Mammary epithelial cell (primary cell): ENCODE results near the gene CRYBB1.

Experiments used
- EZH2 ChIP-seq: IDR thresholded peaks from 2 replicates; pipeline ENCODE4 v1.6.1; 2012; ENCODE audit warnings: low read length, inconsistent platforms, borderline replicate concordance
- TF ChIP-seq, protein P1 (sequence below), 2 donors: IDR thresholded peaks in 1 of 2; conservative IDR thresholded peaks in 1 of 2; 2 replicates each; pipeline ENCODE4 v1.5.1; 2011 to 2012; ENCODE audit warnings: inconsistent platforms in 2 of 2, low read length in 2 of 2, mild to moderate bottlenecking in 2 of 2, control low read depth in 1 of 2, low read depth in 1 of 2; ENCODE audit not compliant: insufficient read depth in 1 of 2; ENCODE audit errors: extremely low read depth in 1 of 2

DNA sequence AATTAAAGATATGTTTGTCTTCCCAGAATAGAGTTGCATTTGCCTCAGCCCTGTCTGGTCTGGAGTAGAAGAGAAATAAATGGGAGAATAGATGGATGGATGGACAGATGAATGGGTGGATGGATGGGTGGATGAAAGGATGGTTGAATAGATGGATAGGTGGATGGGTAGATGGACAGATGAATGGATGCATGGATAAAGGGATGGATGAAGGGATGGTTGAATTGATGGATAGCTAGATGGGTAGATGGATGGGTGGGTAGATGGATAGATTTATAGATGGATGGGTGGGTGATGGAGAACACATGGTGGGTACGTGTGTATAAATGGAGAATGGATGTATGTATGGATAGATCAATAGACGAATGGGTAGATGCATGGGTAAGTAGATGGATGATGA is 8.5 kb downstream of the CRYBB1 start:
- no peak for TF ChIP-seq EZH2
- TF ChIP-seq, protein P1, sequence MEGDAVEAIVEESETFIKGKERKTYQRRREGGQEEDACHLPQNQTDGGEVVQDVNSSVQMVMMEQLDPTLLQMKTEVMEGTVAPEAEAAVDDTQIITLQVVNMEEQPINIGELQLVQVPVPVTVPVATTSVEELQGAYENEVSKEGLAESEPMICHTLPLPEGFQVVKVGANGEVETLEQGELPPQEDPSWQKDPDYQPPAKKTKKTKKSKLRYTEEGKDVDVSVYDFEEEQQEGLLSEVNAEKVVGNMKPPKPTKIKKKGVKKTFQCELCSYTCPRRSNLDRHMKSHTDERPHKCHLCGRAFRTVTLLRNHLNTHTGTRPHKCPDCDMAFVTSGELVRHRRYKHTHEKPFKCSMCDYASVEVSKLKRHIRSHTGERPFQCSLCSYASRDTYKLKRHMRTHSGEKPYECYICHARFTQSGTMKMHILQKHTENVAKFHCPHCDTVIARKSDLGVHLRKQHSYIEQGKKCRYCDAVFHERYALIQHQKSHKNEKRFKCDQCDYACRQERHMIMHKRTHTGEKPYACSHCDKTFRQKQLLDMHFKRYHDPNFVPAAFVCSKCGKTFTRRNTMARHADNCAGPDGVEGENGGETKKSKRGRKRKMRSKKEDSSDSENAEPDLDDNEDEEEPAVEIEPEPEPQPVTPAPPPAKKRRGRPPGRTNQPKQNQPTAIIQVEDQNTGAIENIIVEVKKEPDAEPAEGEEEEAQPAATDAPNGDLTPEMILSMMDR (conservative IDR thresholded peaks at IDR 0.05 in 1 of 2, IDR thresholded peaks at IDR 0.05 in 1 of 2; ENCODE audit: extremely low read depth in 1 of 2, insufficient read depth in 1 of 2, low read depth in 1 of 2, low read length in 2 of 2): no peak
